Ectodermal cell (in vitro differentiated cells): Measurements from ENCODE around the gene CCDC159.
"Not testable (repeated sequence)": the region's sequence is repeated elsewhere in the genome, so short reads cannot be mapped to it uniquely, and the experiment has no call there.

Source experiments
- H3K27ac ChIP-seq: 2 replicates; pipeline ENCODE4 v1.7.0; 2013; ENCODE audit warnings: mild to moderate bottlenecking, low read depth, low read length; ENCODE audit not compliant: insufficient read depth, poor library complexity, severe bottlenecking
- H3K27me3 ChIP-seq: 2 replicates; pipeline ENCODE4 v1.7.0; 2013; ENCODE audit warnings: mild to moderate bottlenecking, low read length; ENCODE audit not compliant: insufficient read depth, control insufficient read depth, poor library complexity, severe bottlenecking
- H3K36me3 ChIP-seq: one replicate; pipeline ENCODE4 v1.7.0; 2013; ENCODE audit warnings: low read length; ENCODE audit not compliant: control insufficient read depth, insufficient read depth
- H3K4me1 ChIP-seq: one replicate; pipeline ENCODE4 v1.7.0; 2013; ENCODE audit warnings: low read length; ENCODE audit not compliant: control insufficient read depth, insufficient read depth
- H3K4me3 ChIP-seq: 2 replicates; pipeline ENCODE4 v1.7.0; 2013; ENCODE audit warnings: low read depth, low read length, control low read depth; ENCODE audit not compliant: insufficient read depth
- H3K9me3 ChIP-seq: 2 replicates; pipeline ENCODE4 v1.7.0; 2013; ENCODE audit warnings: mild to moderate bottlenecking, low read length, moderate library complexity; ENCODE audit not compliant: control insufficient read depth
- WGBS, 2 experiments: methylation state at CpG; one replicate each; pipeline ENCODE4 v1.1.7; 2013; ENCODE audit warnings: missing lambda C conversion rate in 2 of 2; 5-methylcytosine and 5-hydroxymethylcytosine counted together

Gene CCDC159

GRCh38 chr19:11378319-11379189, 32.2 kb downstream of the CCDC159 start:
- Histone ChIP-seq H3K27ac (no peak overlapping the region), H3K9me3 (no peaks in the 10 kb centered on the region), H3K36me3 (no peaks in the 10 kb centered on the region), H3K4me3 (no peak overlapping the region), H3K27me3 (peaks cover 19% of the 10 kb centered on the region), H3K4me1 (peaks cover 11% of the 10 kb centered on the region)
- 61 to 71% methylated on average over 8 of the region's 8 CpGs for WGBS, 2 experiments

GRCh38 chr19:11379269-11379845, 33.0 kb downstream of the CCDC159 start:
- H3K9me3 ChIP-seq, H3K4me3 ChIP-seq, H3K36me3 ChIP-seq, H3K27ac ChIP-seq: not testable (repeated sequence)
- peaks cover 12% of the 10 kb centered on the region for H3K4me1 ChIP-seq
- H3K27me3 ChIP-seq: peaks cover 27% of the 10 kb centered on the region
- 92% methylated on average over 14 of the region's 14 CpGs for WGBS, 2 experiments

- WGBS, 2 experiments: 92 to 93% methylated on average over 7 of the region's 7 CpGs
Measured at GRCh38 chr19:11379857-11380350, 33.6 kb downstream of the CCDC159 start.

GRCh38 chr19:11380653-11381537, 34.6 kb downstream of the CCDC159 start:
- H3K36me3 ChIP-seq: no peaks in the 10 kb centered on the region
- H3K9me3 ChIP-seq: no peaks in the 10 kb centered on the region
- WGBS, 2 experiments: 3% methylated on average over 54 of the region's 54 CpGs
- peak overlapping the region; percentile 39 for H3K4me3 ChIP-seq
- peaks cover 7% of the 10 kb centered on the region for H3K4me1 ChIP-seq
- peaks cover 27% of the 10 kb centered on the region for H3K27me3 ChIP-seq
- H3K27ac ChIP-seq: peak overlapping the region; percentile 62

More at GRCh38 chr19:11379857-11380350, 33.6 kb downstream of the CCDC159 start:
- H3K36me3 ChIP-seq: no peaks in the 10 kb centered on the region
- H3K27me3 ChIP-seq: peaks cover 27% of the 10 kb centered on the region
- no peak overlapping the region for H3K27ac ChIP-seq
- no peak overlapping the region for H3K4me3 ChIP-seq
- peaks cover 12% of the 10 kb centered on the region for H3K4me1 ChIP-seq
- H3K9me3 ChIP-seq: no peaks in the 10 kb centered on the region

- H3K4me1 ChIP-seq: peaks cover 7% of the 10 kb centered on the region
- no peaks in the 10 kb centered on the region for H3K36me3 ChIP-seq
- H3K27me3 ChIP-seq: peaks cover 27% of the 10 kb centered on the region
- no peaks in the 10 kb centered on the region for H3K9me3 ChIP-seq
- H3K4me3 ChIP-seq: peak overlapping the region; percentile 44
- no peak overlapping the region for H3K27ac ChIP-seq
- 1% methylated on average over 65 of the region's 65 CpGs for WGBS, 2 experiments
Measured at GRCh38 chr19:11382898-11383705, 36.8 kb downstream of the CCDC159 start.

GRCh38 chr19:11383706-11384048, 37.4 kb downstream of the CCDC159 start:
- Histone ChIP-seq H3K27me3 (peaks cover 27% of the 10 kb centered on the region), H3K4me3 (peak overlapping the region; percentile 44), H3K4me1 (peaks cover 7% of the 10 kb centered on the region), H3K27ac (no peak overlapping the region), H3K36me3 (no peaks in the 10 kb centered on the region), H3K9me3 (no peaks in the 10 kb centered on the region)
- 1% methylated on average over 9 of the region's 9 CpGs for WGBS, 2 experiments

- Histone ChIP-seq H3K4me1 (peaks cover 7% of the 10 kb centered on the region), H3K27me3 (peaks cover 27% of the 10 kb centered on the region), H3K27ac (no peak overlapping the region), H3K4me3 (no peak overlapping the region), H3K9me3 (no peaks in the 10 kb centered on the region), H3K36me3 (no peaks in the 10 kb centered on the region)
- 91 to 95% methylated on average over 5 of the region's 5 CpGs for WGBS, 2 experiments
Measured at GRCh38 chr19:11384778-11385129, 38.4 kb downstream of the CCDC159 start.

- 90% methylated on average over 19 of the region's 19 CpGs for WGBS, 2 experiments
- H3K27me3 ChIP-seq: peaks cover 20% of the 10 kb centered on the region
- no peaks in the 10 kb centered on the region for H3K36me3 ChIP-seq
- H3K4me1 ChIP-seq: peaks cover 7% of the 10 kb centered on the region
- no peak overlapping the region for H3K4me3 ChIP-seq
- no peak overlapping the region for H3K27ac ChIP-seq
- no peaks in the 10 kb centered on the region for H3K9me3 ChIP-seq
Measured at GRCh38 chr19:11387162-11388034, 41.1 kb downstream of the CCDC159 start.

GRCh38 chr19:11390359-11390758, 44.0 kb downstream of the CCDC159 start:
- no peaks in the 10 kb centered on the region for H3K9me3 ChIP-seq
- no peaks in the 10 kb centered on the region for H3K4me1 ChIP-seq
- 87 to 95% methylated on average over 2 of the region's 2 CpGs for WGBS, 2 experiments
- H3K36me3 ChIP-seq: no peaks in the 10 kb centered on the region
- H3K27ac ChIP-seq: no peak overlapping the region
- H3K27me3 ChIP-seq: no peaks in the 10 kb centered on the region
- H3K4me3 ChIP-seq: no peak overlapping the region
